T-helper 1 cell (primary cell): ENCODE measurements around the gene YARS1.
"Not testable (repeated sequence)": the region's sequence is repeated elsewhere in the genome, so short reads cannot be mapped to it uniquely, and the experiment has no call there.

Source experiments
- DNase-seq, 5 donors: peaks; one replicate each; pipeline ENCODE4 v3.0.0-alpha.2; 2012 to 2020

The YARS1 gene

GRCh38 chr1:32816676-32817158 lies 441 bp downstream of the YARS1 start:
- no peak for DNase-seq

DNA sequence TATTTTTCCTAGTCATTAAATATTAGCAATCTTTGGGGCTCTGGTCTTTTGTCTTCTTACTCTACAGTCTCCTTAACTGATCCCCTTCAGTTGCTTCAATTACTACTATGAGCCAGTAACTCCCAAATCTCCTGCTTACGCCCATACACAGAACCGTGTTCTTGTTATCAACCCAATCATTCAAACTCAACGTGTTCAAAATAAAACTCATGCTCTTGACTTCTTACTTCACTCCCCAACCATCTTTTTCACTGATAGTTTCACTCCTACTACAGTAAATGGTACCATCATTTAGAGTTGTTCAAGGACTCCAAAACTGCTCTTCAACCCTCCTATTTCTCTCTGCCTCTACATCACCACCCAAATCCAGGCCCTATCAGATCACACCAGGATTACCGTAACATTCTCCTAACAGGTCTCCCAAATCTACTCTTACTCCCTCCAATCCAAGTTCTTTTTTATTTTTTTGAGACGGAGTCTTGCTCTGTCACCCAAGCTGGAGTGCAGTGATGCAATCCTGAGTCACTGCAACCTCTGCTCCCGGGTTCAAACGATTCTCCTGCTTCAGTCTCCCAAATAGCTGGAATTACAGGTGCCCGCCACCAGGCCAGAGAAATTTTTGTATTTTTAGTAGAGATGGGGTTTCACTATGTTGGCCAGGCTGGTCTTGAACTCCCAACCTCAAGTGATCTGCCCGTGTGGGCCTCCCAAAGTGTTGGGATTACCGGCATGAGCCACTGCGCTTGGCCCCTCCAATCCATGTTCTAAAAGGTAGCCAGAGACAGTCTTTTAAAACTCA lies 3.0 kb downstream of the YARS1 start:
- no peak for DNase-seq

DNA sequence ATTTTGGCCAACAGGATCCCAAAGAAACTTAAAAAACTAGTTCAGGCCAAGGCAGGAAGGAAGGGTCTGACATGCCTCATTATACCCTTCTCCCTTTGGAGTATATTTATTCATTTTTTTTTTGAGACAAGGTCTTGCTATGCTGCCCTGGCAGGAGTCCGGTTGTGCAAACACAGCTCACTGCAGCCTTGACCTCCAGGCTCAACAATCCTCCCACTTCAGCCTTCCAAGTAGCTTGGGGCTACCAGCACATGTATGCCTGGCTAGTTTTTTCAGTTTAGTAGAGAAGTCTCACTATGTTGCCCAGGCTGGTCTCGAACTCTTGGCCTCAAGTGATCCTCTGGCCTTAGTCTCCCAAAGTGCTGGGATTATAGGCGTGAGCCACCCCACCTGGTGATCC lies 5.2 kb downstream of the YARS1 start:
- DNase-seq, result no peak

GRCh38 chr1:32811265-32811664 lies 5.9 kb downstream of the YARS1 start:
- no peak for DNase-seq

- DNase-seq, result no peak
Observed at GRCh38 chr1:32810358-32810757, 6.8 kb downstream of the YARS1 start.

DNA sequence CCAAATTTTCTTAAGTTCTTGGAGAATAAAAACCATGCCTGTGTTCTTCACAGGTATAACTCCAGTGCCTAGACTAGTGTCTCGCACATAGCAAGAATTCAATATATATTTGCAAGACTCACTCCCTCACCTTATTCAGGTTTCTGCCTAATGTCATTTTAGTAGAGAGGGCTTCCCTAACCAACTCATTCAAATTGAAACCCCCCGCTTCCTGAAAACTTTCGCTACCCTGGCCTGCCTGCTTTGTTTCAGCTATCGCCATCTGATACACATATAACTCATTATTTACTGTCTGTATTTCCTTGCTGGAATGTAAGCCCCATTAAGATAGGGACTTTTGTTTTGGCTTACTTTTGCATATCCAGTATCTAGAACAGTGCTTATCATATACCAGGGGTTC lies 8.6 kb downstream of the YARS1 start:
- no peak for DNase-seq

DNA sequence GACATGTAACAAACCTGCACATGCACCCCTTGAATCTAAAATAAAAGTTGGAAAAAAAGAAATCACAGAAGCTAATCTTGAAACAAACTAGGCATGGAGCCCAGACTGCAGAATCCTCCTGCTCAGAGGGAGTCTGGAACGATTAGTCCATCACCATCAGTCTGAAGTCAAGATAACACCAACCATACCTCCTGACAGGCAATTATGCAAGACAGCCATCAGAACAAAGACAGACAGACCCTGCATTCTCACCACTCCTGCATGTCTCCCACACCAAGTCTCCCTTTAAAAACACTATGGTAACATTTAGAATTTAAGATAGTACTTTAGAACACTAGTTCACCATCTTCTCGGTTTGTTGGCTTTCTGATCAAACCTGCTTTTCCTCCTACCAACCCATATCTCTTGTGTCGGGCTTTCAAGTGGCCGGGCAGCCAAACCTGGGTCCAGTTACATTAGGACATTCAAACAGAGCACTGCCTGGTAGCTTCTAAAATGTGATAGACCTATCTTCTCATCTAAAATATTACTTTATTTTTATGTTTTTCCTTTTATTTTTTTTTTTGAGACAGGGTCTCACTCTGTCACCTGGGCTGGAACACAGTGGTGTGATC lies 10.1 kb downstream of the YARS1 start:
- no peak for DNase-seq

DNA sequence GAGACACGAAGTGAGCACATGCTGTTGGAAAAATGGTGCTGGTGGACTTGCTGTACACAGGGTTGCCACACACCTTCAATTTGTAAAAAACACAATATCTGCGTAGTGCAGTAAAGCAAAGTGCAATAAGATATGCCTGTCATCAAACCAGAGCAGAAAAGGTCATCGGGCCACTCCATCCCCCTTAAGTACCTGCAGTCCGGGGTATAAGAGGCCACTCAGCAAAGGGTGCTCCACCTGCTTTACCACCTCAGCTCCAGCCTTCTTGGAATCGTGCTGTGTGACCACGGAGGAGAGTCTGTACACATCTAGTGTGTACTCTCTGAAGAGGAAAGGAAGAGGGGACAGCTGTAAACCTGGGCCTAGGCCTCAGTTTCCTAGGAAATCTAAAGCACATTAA lies 10.9 kb downstream of the YARS1 start:
- DNase-seq, result no peak

- not testable (repeated sequence) for DNase-seq
Observed at GRCh38 chr1:32804460-32804859, 12.7 kb downstream of the YARS1 start.

DNA sequence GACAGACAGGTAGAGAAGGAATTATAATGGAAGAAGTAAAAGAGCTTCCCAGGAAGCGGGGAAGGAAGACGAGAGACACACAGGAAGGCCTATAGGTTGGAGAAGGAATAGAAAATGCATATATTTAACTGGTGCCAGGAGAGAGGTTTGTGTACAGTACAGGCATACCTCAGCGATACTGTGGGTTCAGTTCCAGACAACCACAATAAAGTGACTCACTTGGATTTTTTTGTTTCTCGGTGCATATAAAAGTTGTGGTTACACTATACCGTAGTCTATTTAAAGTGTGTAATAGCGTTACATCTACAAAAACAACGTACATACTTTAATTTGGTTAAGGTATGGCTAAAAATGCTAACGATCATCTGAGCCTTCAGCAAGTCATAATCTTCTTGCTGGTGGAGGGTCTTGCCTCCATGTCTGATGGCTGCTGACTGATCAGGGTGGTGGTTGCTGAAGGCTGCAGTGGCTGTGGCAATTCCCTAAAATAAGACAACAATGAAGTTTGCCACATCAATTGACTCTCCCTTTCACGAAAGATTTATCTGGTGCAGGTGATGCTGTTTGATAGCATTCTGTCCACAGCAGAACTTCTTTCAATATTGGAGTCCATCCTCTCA lies 16.0 kb downstream of the YARS1 start:
- peak in 3 of 5 donors; percentile 18 to 55 (median 28) for DNase-seq

DNA sequence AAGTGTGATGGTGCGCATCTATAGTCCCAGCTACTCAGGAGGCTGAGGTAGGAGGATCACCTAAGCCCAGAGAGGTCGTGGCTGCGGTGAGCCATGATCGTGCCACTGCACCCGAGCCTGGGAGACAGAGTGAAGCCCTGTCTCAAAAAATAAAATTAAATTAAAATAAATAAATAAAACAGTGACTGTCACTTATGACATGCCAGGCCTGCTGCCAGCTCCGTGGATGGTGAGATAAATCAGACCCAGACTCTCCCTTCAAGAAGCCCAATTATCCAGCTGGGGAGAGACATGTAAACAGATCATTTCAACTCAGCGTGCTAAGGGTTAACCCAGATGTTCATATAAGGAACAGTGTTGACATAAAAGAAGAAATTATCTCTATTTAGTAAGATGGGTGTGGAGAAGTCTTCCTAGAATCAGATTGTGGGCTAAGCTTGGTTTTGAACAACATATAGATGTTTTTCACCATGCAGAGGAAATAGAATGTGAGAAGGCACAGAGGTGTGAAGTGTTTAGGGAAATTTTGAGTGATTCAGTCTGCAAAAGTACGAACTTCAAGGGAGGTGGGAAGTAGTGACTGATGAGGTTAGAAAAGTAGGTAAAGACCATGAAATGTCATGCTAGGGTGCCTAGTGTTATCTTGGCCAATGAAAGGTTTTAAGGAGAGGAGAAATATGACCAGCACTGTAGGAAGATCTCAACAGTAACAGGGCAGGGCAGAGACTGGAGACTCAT lies 18.3 kb downstream of the YARS1 start:
- peak in 1 of 5 donors; percentile 83 for DNase-seq

GRCh38 chr1:32798191-32798590 lies 19.0 kb downstream of the YARS1 start:
- DNase-seq, result no peak

DNA sequence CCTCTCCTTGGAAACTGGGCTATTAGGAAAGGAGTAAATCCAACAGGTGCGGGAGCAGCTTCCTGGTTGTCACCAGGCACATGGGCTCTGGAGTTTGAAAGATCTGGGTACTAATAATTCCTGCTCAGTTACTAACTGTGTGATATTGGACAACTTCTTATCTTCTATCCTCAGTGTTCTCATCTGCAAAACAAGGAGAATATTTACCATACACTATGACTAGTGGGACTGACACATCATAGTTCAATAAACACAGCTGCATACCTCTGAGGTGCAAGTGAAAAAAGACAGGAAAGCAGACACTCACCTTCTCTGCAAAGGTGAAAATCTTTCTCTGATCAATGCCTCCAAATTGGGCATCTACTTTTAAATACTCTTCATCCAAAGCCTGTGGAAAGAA lies 19.7 kb downstream of the YARS1 start:
- DNase-seq, result no peak

- DNase-seq, result not testable (repeated sequence)
Observed at GRCh38 chr1:32795763-32796162, 21.4 kb downstream of the YARS1 start.

- no peak for DNase-seq
Observed at GRCh38 chr1:32791881-32792280, 25.3 kb downstream of the YARS1 start.

DNA sequence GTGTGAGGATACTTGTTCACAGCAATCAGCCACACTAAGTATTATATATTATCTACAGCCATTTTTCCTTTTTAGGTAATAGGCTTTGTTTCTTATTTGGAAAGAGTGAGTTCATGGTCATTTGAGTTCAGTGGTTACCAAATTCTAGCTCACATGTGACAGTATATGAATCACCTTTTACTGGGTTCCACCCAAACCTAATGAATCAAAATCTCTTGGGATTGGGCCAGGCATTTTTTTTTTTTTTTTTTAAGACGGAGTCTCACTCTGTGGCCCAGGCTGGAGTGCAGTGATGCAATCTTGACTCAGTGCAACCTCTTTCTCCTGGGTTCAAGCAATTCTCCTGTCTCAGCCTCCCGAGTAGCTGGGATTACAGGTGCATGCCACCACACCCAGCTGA lies 27.8 kb downstream of the YARS1 start:
- not testable (repeated sequence) for DNase-seq

GRCh38 chr1:32786856-32787255 lies 30.3 kb downstream of the YARS1 start:
- peak in 1 of 5 donors; percentile 27 for DNase-seq

DNA sequence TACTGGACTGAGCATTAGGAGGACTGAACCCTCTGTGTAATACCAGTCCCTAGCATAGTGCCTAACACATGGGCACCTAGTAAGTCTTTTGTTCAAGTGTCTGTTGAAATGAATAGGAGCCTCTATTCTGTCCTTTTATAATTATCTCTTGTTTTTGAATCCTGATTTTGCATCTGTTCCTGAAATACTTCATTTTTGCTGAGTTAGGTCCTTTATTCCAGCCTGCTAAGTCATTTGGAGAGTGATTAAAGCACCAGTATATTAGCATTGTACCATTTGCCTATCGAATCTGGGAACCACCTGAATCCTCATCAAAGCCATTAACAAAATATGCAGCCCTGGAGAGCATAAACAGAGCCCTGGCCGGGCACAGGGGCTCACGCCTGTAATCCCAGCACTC lies 32.3 kb downstream of the YARS1 start:
- DNase-seq, result no peak

DNA sequence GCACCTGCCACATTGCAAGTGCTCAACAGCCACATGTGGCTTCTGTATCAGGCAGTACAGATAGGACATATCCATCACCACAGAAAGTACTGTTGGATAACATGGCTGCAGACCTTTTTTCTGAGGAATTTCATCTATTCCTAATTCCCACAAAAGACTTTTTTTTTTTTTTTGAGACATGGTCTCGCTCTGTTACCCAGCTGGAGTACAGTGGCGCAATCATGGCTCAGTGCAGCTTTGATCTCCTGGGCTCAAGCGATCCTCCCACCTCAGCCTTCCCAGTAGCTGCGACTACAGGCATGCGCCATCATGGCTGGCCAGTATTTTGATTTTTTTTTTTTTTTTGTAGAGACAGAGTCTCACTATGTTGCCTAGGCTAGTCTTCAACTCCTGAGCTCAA lies 33.3 kb downstream of the YARS1 start:
- DNase-seq, result no peak

DNA sequence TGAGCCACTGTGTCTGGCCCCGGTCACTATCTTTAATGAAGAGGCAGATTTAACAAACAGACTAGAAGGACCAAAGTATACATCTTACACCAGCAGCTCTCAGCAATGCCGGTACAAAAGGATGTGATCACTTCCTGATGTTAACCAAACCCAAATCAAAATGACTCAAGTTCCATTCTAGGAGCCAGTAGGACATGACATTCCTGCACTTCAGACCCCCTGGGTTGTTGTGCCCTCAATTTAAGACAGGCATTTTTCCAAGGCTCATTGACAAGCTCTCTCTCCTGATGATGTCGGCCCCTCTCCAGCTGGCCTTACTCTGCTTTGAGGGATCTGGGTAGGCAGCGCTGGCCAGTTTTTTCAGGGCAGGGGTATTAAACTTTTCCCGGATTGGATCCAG lies 35.1 kb downstream of the YARS1 start:
- DNase-seq, result no peak

DNA sequence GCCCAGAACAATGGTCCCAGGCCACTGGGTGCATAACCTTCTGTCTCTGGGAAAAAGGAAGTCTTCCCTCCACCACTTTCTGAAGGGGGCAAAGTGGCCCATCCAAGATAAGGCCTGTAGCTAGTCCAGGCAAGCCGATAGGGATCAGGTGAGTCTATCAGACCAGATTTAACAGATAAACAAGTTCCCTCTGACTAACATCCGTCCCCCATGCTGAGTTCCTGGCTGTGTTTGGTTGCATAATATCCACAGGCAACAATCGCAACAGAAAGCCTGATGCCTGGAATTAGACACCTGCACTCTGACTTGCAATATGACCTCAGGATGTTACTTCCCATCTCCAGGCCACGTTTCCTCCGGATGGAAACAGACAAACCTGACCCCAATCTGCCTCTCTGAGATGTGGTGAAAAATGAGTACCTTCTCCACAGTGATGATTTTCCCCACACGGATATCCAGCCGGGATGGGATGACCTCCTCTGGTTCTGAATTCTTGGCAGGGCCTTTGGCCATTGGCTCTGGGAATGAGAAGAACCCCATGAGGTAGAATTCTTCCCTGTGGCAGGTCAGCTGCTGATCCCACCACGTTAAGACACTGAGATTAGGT lies 36.4 kb downstream of the YARS1 start:
- no peak for DNase-seq

DNA sequence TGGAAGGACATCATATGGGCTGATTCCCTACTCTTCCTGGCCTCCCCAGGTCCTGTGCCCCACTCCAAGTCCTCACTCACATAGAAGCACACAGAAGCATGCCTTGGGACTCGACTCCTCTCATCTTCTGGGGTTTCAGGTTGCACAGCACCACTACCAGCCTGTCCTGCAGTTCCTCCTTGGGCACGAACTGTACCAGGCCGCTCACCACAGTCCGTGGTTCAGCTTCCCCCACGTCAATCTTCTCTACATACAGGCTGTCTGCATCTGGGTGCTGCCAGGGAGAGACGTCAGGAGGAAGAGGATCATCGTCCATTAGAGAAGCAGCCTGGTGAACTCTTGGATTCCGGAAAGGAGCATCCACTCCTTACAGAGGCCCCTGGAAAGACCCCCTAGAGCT lies 37.2 kb downstream of the YARS1 start:
- no peak for DNase-seq

DNA sequence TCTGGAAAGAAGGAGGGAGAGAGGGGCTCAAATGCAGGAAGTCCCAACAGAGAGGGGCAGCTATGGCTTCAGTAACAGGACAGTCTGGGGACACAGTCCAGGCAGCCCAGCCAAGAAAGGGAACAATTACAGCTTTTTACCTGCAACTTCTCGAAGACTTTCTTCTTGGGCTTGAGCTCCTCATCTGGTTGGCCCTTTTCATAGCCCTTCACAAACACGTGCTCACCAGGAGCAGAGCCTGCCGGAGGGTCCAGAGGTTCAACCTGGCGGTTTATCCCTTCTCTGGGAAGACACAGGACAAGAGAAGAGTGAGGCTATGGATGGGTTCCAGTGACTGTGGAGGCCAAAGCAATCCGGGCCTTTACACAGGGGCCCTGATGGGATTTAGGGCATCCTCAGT lies 37.9 kb downstream of the YARS1 start:
- no peak for DNase-seq
